Epithelial cell of esophagus (primary cell): ENCODE data around the gene CHMP2A.

ENCODE experiments used
- DNase-seq: peaks from one replicate; pipeline ENCODE4 v3.0.0; 2010; ENCODE audit warnings: low read depth
- H3K4me3 ChIP-seq: 2 replicates; pipeline ENCODE4 v1.5.1; 2011; ENCODE audit warnings: mild to moderate bottlenecking, low read length, control low read depth
- CTCF ChIP-seq: IDR thresholded peaks from 2 replicates; pipeline ENCODE4 v1.5.1; 2011; ENCODE audit warnings: low read depth, mild to moderate bottlenecking, low read length, control low read depth, inconsistent platforms; ENCODE audit not compliant: insufficient read depth; ENCODE audit errors: missing control alignments

Gene CHMP2A

GRCh38 chr19:58516246-58516836, 38.6 kb downstream of the CHMP2A start:
- no peak overlapping the region for H3K4me3 ChIP-seq
- no peak for TF ChIP-seq CTCF
- no peak for DNase-seq

GRCh38 chr19:58515259-58515658, 39.6 kb downstream of the CHMP2A start:
- TF ChIP-seq CTCF, result no peak
- no peak overlapping the region for H3K4me3 ChIP-seq
- DNase-seq, result no peak

GRCh38 chr19:58514564-58515022, 40.3 kb downstream of the CHMP2A start:
- peak overlapping the region; percentile 68 for H3K4me3 ChIP-seq
- no peak for TF ChIP-seq CTCF
- DNase-seq, result no peak

- peak; percentile 50 for TF ChIP-seq CTCF
- DNase-seq, result peak; percentile 93
- peak overlapping the region; percentile 68 for H3K4me3 ChIP-seq
These were observed 41.0 kb downstream of the CHMP2A start for GRCh38 chr19:58513694-58514563.

- H3K4me3 ChIP-seq, result no peak overlapping the region
- DNase-seq, result no peak
- TF ChIP-seq CTCF, result no peak
These were observed 41.7 kb downstream of the CHMP2A start for GRCh38 chr19:58513213-58513693.

GRCh38 chr19:58511353-58512208, 43.3 kb downstream of the CHMP2A start, which contains the start of gene SLC27A5:
Gene SLC27A5, minus strand, starts transcription at chr19:58511992. Its CDS starts 37 bp downstream, at chr19:58511955.
- no peak for TF ChIP-seq CTCF

More at GRCh38 chr19:58511353-58512208, 43.3 kb downstream of the CHMP2A start, which contains the start of gene SLC27A5:
- H3K4me3 ChIP-seq, result no peak within 1 kb of the TSS
- no peak for DNase-seq
